Stimulated activated CD4-positive, alpha-beta T cell treated with anti-CD3 and anti-CD28 coated beads, Interleukin-2, amount 100 ng/mL, for 48 hours (primary cell): Measurements from ENCODE around the gene NLRP3.
"Not testable (repeated sequence)": the region's sequence is repeated elsewhere in the genome, so short reads cannot be mapped to it uniquely, and the experiment has no call there.

Experiments
- DNase-seq, 2 donors: peaks; one replicate each; pipeline ENCODE4 v3.0.0-alpha.2; 2020

Gene NLRP3

GRCh38 chr1:247415423-247416361 is at the start of gene NLRP3:
TSS of gene NLRP3 (plus strand) at chr1:247416173. CDS start at chr1:247418801, 2,628 bp downstream.
- peak in 1 of 2 donors; percentile 6 for DNase-seq

- not testable (repeated sequence) for DNase-seq
These were observed 49.6 kb upstream of the NLRP3 start for GRCh38 chr1:247366345-247366744.

GRCh38 chr1:247366926-247367645 is 48.9 kb upstream of the NLRP3 start:
- DNase-seq = no peak

- DNase-seq = no peak
These were observed 48.1 kb upstream of the NLRP3 start for GRCh38 chr1:247367786-247368422.

GRCh38 chr1:247368490-247369145 is 47.4 kb upstream of the NLRP3 start:
- DNase-seq = no peak

- DNase-seq = no peak
These were observed 44.9 kb upstream of the NLRP3 start for GRCh38 chr1:247370786-247371732.

GRCh38 chr1:247371801-247372259 is 44.1 kb upstream of the NLRP3 start:
- DNase-seq = no peak

GRCh38 chr1:247373721-247374141 is 42.2 kb upstream of the NLRP3 start:
- peak; percentile 45 to 52 for DNase-seq

- DNase-seq = not testable (repeated sequence)
These were observed 41.2 kb upstream of the NLRP3 start for GRCh38 chr1:247374651-247375334.

GRCh38 chr1:247375747-247376146 is 40.2 kb upstream of the NLRP3 start:
- DNase-seq = no peak

- no peak for DNase-seq
These were observed 39.3 kb upstream of the NLRP3 start for GRCh38 chr1:247376659-247377058.

- not testable (repeated sequence) for DNase-seq
These were observed 38.3 kb upstream of the NLRP3 start for GRCh38 chr1:247377656-247378055.

- no peak for DNase-seq
These were observed 37.5 kb upstream of the NLRP3 start for GRCh38 chr1:247378334-247379073.

GRCh38 chr1:247385283-247385682 is 30.7 kb upstream of the NLRP3 start:
- DNase-seq = no peak

GRCh38 chr1:247386217-247386616 is 29.8 kb upstream of the NLRP3 start:
- no peak for DNase-seq

GRCh38 chr1:247386687-247387086 is 29.3 kb upstream of the NLRP3 start:
- no peak for DNase-seq

GRCh38 chr1:247387096-247387495 is 28.9 kb upstream of the NLRP3 start:
- DNase-seq = no peak

GRCh38 chr1:247387565-247387964 is 28.4 kb upstream of the NLRP3 start:
- DNase-seq = no peak

- peak; percentile 79 for DNase-seq
These were observed 25.7 kb upstream of the NLRP3 start for GRCh38 chr1:247390116-247390791.
